ENCODE results near the gene ENTREP3.

GRCh38 chr1:155285063-155285462 is 29.8 kb upstream of the ENTREP3 start:
- TF ChIP-seq CTCF (IDR thresholded peaks at IDR 0.05) (no peak), POLR2A (IDR thresholded peaks at IDR 0.05) (no peak)
